ENCODE measurements around the gene OTX1. TPM values are rescaled to one million over a fixed set of nuclear protein-coding genes. Genes with fewer than 3 reads are reported as not detected.

The OTX1 gene
- total and polyA plus RNA-seq, 2 donors (not counting 3 experiments of a cell fraction or from before 2014, with no cell fraction given) = not detected

GRCh38 chr2:63049970-63050333 lies 678 bp upstream of the OTX1 start:
- no peaks in the 10 kb centered on the region for H4K20me1 ChIP-seq (replicated peaks; ENCODE audit: control insufficient read depth, extremely low read depth, insufficient read depth, low read length)

More at GRCh38 chr2:63049970-63050333, 678 bp upstream of the OTX1 start:
- Histone ChIP-seq H3K27ac (ENCODE audit: insufficient read depth, low read depth, low read length) (no peak overlapping the region), H3K27me3 (ENCODE audit: control insufficient read depth in 2 of 2, insufficient read depth in 2 of 2, low read length in 2 of 2) (peaks cover 65 to 70% of the 10 kb centered on the region in 2 experiments), H2AFZ (ENCODE audit: low read depth, low read length) (no peak overlapping the region), H3K9me1 (replicated peaks; ENCODE audit: control insufficient read depth, extremely low read depth, insufficient read depth, low read length) (no peaks in the 10 kb centered on the region), H3K4me1 (ENCODE audit: control insufficient read depth, extremely low read depth, insufficient read depth, low read length) (peaks cover 23% of the 10 kb centered on the region), H3K9ac (replicated peaks; ENCODE audit: extremely low read depth, insufficient read depth, low read length) (no peak overlapping the region), H3K4me3 (replicated peaks in 1 of 3; ENCODE audit: insufficient read depth in 1 of 3, low read depth in 1 of 3, low read length in 3 of 3) (peak overlapping the region in 2 of 3 experiments; percentile 32 to 42), H3K36me3 (ENCODE audit: control insufficient read depth in 2 of 2, extremely low read depth in 1 of 2, insufficient read depth in 2 of 2, low read length in 2 of 2) (no peaks in the 10 kb centered on the region), H3K9me3 (replicated peaks; ENCODE audit: control insufficient read depth, insufficient read depth, low read length) (no peaks in the 10 kb centered on the region), H3K4me2 (ENCODE audit: insufficient read depth, low read length) (peak overlapping the region; percentile 67), H3K79me2 (ENCODE audit: control insufficient read depth, insufficient read depth, low read length) (no peaks in the 10 kb centered on the region)
- no peak for FAIRE-seq
- dilution Hi-C loops (cut with MboI; ENCODE audit: extremely low pct_ligation_motif_present, low sequenced_read_pairs) (no loop called here), intact Hi-C loops (cut with micrococcal nuclease) (loop anchor here (1.0 to 10.0 kb wide), 3 partner anchors 8 to 575 kb away; partner anchors contain the start of gene EHBP1)
- ChIA-PET CTCF (no interaction called here), POLR2A (interaction anchor here (0.6 kb wide), 1 partner anchor 541 kb away, joined by 3 read pairs; no protein-coding TSS in a partner anchor)
- no TSS peak for BruUV-seq (replicated peaks)
- no peak for TF ChIP-seq JUN (IDR thresholded peaks at IDR 0.05; ENCODE audit: borderline replicate concordance, insufficient read depth, insufficient read length, low read depth)
- TF ChIP-seq CTCF (IDR thresholded peaks at IDR 0.05; ENCODE audit: extremely low read depth in 1 of 2, insufficient read depth in 1 of 2, low read depth in 1 of 2, low read length in 2 of 2) = no peak
- no peak for TF ChIP-seq POLR2AphosphoS5 (IDR thresholded peaks at IDR 0.05; ENCODE audit: insufficient read depth, low read depth, low read length)
- TF ChIP-seq POLR2A (IDR thresholded peaks at IDR 0.05; ENCODE audit: low read depth, low read length) = no peak
- TF ChIP-seq EZH2 (IDR thresholded peaks at IDR 0.05; ENCODE audit: borderline replicate concordance, low read depth, low read length, severe bottlenecking) = no peak
- no peak for TF ChIP-seq GATA2 (IDR thresholded peaks at IDR 0.05; ENCODE audit: insufficient read depth, insufficient read length, low read depth, low read length)
- TF ChIP-seq FOS (IDR thresholded peaks at IDR 0.05; ENCODE audit: borderline replicate concordance, insufficient read depth, low read length) = no peak
- no peak for TF ChIP-seq MAX (IDR thresholded peaks at IDR 0.05; ENCODE audit: insufficient read depth, insufficient read length)
- no peak for TF ChIP-seq MYC (IDR thresholded peaks at IDR 0.05; ENCODE audit: low read depth, low read length)
- DNase-seq (ENCODE audit: low read depth, low spot score) = peak; percentile 44

Measured in endothelial cell of umbilical vein (primary cell).